Measurements from ENCODE around the gene GNPTAB.

Gene GNPTAB

DNA sequence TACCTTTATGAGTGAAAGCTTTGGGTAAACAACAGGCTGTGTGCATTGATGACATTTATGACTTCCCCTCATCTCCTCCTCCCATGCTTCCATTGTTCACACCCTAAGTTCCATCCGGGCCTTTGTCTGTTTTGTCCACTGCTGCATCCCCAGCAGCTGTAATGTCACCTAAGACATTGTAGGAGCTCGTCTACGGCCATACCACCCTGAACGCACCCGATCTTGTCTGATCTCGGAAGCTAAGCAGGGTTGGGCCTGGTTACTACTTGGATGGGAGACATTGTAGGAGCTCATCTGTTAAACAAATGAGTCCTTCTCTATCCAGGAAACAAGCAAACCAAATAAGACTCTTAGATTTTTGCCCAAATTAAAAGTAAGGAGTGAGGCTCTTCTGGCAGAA is 51.1 kb downstream of the GNPTAB start:
- TF ChIP-seq, protein P1, sequence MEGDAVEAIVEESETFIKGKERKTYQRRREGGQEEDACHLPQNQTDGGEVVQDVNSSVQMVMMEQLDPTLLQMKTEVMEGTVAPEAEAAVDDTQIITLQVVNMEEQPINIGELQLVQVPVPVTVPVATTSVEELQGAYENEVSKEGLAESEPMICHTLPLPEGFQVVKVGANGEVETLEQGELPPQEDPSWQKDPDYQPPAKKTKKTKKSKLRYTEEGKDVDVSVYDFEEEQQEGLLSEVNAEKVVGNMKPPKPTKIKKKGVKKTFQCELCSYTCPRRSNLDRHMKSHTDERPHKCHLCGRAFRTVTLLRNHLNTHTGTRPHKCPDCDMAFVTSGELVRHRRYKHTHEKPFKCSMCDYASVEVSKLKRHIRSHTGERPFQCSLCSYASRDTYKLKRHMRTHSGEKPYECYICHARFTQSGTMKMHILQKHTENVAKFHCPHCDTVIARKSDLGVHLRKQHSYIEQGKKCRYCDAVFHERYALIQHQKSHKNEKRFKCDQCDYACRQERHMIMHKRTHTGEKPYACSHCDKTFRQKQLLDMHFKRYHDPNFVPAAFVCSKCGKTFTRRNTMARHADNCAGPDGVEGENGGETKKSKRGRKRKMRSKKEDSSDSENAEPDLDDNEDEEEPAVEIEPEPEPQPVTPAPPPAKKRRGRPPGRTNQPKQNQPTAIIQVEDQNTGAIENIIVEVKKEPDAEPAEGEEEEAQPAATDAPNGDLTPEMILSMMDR (IDR thresholded peaks at IDR 0.05; ENCODE audit: control extremely low read depth, extremely low read depth, low read depth, missing control alignments): no peak
- DNase-seq (ENCODE audit: extremely low spot score): no peak
- ChIA-PET CTCF (interaction anchor here (1.0 to 7.6 kb wide), 9 partner anchors 10 to 960 kb away, joined by 3 to 76 read pairs (median 7); partner anchors contain the start of gene GNPTAB), POLR2A (no interaction called here)

DNA sequence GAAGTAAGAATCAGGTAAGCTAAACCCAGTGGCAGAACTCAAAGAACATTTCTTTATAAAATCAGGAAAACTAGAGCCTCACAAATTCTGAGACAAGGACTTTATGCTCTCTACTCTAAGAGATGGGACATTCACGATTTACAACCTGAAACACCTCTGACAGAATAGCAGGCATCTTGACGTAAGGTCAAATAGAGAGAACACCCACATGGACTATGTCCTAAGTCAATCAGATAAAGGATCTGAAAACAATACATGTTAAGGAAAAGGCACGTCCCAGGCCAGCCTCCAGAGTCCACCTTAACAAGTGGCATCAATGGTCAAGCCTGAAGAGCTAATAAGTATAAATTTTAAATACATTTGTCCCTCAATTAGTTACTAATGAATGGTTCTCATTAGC is 51.6 kb downstream of the GNPTAB start:
- ChIA-PET POLR2A (no interaction called here), CTCF (interaction anchor here (1.0 to 7.6 kb wide), 7 partner anchors 10 to 81 kb away, joined by 3 to 76 read pairs (median 8); partner anchors contain the start of gene GNPTAB)
- TF ChIP-seq, protein P1 (IDR thresholded peaks at IDR 0.05; ENCODE audit: control extremely low read depth, extremely low read depth, low read depth, missing control alignments): no peak
- DNase-seq (ENCODE audit: extremely low spot score): no peak

DNA sequence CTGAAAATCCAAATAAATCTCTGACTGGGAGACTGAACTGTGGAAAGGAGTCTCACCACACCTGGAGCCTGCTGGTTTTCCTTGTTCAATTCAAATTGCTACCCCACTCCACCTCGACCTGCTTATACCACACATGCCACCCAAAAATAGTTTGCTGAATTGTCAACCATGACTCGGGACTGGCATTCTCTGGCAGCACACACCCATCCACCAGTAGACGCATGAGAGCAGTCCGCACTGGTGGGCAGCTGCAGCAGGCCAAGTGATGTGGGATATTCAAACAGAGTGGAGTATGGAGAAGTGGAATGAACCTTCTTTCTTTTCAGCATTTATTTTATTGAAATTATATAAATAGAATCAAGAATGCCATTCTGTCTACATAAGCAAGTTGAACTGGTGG is 52.8 kb downstream of the GNPTAB start:
- CTCF ChIA-PET: interaction anchor here (0.9 to 7.6 kb wide), 2 partner anchors 9 to 51 kb away, joined by 4 to 76 read pairs; partner anchors contain the start of gene GNPTAB
- no peak for DNase-seq (ENCODE audit: extremely low spot score)
- POLR2A ChIA-PET: no interaction called here
- TF ChIP-seq, protein P1 (IDR thresholded peaks at IDR 0.05; ENCODE audit: control extremely low read depth, extremely low read depth, low read depth, missing control alignments): no peak

DNA sequence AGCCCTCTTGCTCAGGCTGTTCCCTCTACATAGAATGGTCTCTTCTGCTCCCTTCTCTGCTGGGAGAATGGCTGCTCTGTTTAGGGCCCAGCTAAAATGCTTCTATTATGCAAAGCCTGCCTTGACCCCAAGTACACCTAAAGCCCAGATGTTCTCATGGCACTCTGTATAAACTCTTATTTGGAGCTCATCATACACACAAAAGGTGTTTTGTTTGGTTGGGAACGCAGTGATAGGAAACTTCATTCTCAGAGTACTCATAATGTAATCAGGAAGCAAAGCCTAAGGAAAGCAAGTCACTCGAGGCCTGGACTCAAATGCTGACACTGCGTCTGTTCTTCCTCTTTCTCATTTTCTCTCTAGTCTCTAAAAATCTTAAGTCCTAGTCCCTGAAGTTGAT is 53.3 kb downstream of the GNPTAB start:
- ChIA-PET CTCF (interaction anchor here (0.9 to 7.6 kb wide), 6 partner anchors 10 to 58 kb away, joined by 3 to 76 read pairs (median 5); partner anchors contain the start of gene GNPTAB), POLR2A (no interaction called here)
- DNase-seq (ENCODE audit: extremely low spot score): no peak
- TF ChIP-seq, protein P1 (IDR thresholded peaks at IDR 0.05; ENCODE audit: control extremely low read depth, extremely low read depth, low read depth, missing control alignments): no peak

DNA sequence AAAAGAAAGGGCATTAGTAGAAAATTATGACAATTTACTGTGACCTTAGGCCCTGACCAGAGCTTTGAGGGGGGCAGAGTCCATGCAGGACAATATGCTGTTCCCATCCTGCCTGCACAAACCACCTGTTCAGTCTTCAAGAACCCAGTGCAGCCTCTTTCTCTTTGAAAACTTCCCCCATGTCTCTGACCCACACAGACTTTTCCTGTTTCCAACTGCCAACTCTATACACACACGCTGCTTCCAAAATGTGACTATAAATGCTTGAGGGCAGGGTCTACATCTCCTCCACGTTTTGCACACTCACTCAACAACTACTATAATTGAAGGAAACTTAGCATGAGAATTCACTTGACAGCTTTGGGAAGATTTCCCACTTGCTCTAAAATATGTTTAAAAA is 54.9 kb downstream of the GNPTAB start:
- POLR2A ChIA-PET: no interaction called here
- no peak for DNase-seq (ENCODE audit: extremely low spot score)
- TF ChIP-seq, protein P1 (IDR thresholded peaks at IDR 0.05; ENCODE audit: control extremely low read depth, extremely low read depth, low read depth, missing control alignments): no peak
- CTCF ChIA-PET: interaction anchor here (1.0 to 7.6 kb wide), 5 partner anchors 16 to 64 kb away, joined by 3 to 76 read pairs (median 6); partner anchors contain the start of gene GNPTAB

DNA sequence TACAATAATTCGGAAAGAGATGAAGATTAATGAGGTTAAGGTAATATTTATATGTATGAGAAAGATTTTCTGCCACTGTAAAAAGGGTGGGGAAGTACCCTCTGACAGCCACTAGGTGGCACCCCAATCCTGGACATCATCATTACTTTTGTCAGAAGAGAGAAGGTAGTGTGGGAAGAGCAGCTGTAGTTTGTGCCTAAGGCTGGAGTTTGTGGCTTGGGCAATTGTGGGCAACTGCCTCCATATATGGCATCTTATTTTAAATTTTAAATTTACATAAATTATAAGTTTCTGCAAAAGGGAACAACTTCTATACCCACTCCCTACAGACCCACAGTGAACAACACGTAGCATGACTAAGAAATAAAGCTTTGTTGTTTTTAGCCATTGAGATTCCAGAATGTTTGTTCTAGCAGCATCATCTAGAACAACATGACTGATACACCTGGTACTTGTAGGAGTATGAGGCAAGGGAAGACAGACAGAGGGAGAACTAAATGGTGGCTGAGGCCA is 57.1 kb downstream of the GNPTAB start:
- ChIA-PET CTCF (interaction anchor here (0.7 to 3.6 kb wide), 33 partner anchors 8 to 769 kb away, joined by 3 to 96 read pairs (median 5); partner anchors contain the start of genes DRAM1 and GNPTAB), POLR2A (no interaction called here)
- DNase-seq (ENCODE audit: extremely low spot score): peak; percentile 78
- TF ChIP-seq, protein P1 (IDR thresholded peaks at IDR 0.05; ENCODE audit: control extremely low read depth, extremely low read depth, low read depth, missing control alignments): peak; percentile 89
